Nephron (organoid): Measurements from ENCODE around the gene OLIG3.

Experiments
- H3K27ac Mint-ChIP-seq, 3 experiments: 2 replicates each; pipeline ENCODE4 v1.8.0; 2020; ENCODE audit warnings: mixed read lengths in 3 of 3, mild to moderate bottlenecking in 2 of 3, moderate library complexity in 1 of 3
- H3K27me3 Mint-ChIP-seq: 2 replicates; pipeline ENCODE4 v1.8.0; 2021; ENCODE audit warnings: low read depth, mild to moderate bottlenecking, moderate library complexity, mixed read lengths
- H3K36me3 Mint-ChIP-seq: 2 replicates; pipeline ENCODE4 v1.8.0; 2020; ENCODE audit warnings: low read depth, mixed read lengths
- H3K4me1 Mint-ChIP-seq: 2 replicates; pipeline ENCODE4 v1.8.0; 2020; ENCODE audit warnings: mixed read lengths
- H3K4me3 Mint-ChIP-seq, 3 experiments: 2 replicates each; pipeline ENCODE4 v1.8.0; 2020; ENCODE audit warnings: mild to moderate bottlenecking in 3 of 3, mixed read lengths in 3 of 3, moderate library complexity in 2 of 3
- H3K9me3 Mint-ChIP-seq: 2 replicates; pipeline ENCODE4 v1.8.0; 2020; ENCODE audit warnings: mixed read lengths
- CTCF ChIP-seq, 3 experiments: fragments of 200-600 bp; sonication (generic); IDR thresholded peaks; one replicate each; pipeline ENCODE4 v1.5.0; 2021; ENCODE audit warnings: antibody characterized with exemption in 3 of 3; ENCODE audit not compliant: unreplicated experiment in 3 of 3

Gene OLIG3

GRCh38 chr6:137494988-137495702, 951 bp upstream of the OLIG3 start:
- H3K36me3 Mint-ChIP-seq = no peaks in the 10 kb centered on the region
- H3K27me3 Mint-ChIP-seq = peaks cover 100% of the 10 kb centered on the region
- no peaks in the 10 kb centered on the region for H3K9me3 Mint-ChIP-seq
- H3K4me3 Mint-ChIP-seq = peak overlapping the region; percentile 13 to 40 (median 21)
- H3K27ac Mint-ChIP-seq = no peak overlapping the region
- H3K4me1 Mint-ChIP-seq = peaks cover 40% of the 10 kb centered on the region
- no peak for TF ChIP-seq CTCF (IDR thresholded peaks at IDR 0.05; ENCODE audit: unreplicated experiment in 3 of 3)

GRCh38 chr6:137493218-137494038, 766 bp downstream of the OLIG3 start:
- H3K4me1 Mint-ChIP-seq = peaks cover 42% of the 10 kb centered on the region
- no peak for TF ChIP-seq CTCF (IDR thresholded peaks at IDR 0.05; ENCODE audit: unreplicated experiment in 3 of 3)
- H3K4me3 Mint-ChIP-seq = peak overlapping the region; percentile 41 to 60 (median 45)
- peaks cover 3% of the 10 kb centered on the region for H3K9me3 Mint-ChIP-seq
- H3K27me3 Mint-ChIP-seq = peaks cover 100% of the 10 kb centered on the region
- no peaks in the 10 kb centered on the region for H3K36me3 Mint-ChIP-seq
- H3K27ac Mint-ChIP-seq = no peak overlapping the region

GRCh38 chr6:137492289-137493217, 1.6 kb downstream of the OLIG3 start:
- no peak for TF ChIP-seq CTCF (IDR thresholded peaks at IDR 0.05; ENCODE audit: unreplicated experiment in 3 of 3)
- no peak overlapping the region for H3K4me3 Mint-ChIP-seq
- peaks cover 100% of the 10 kb centered on the region for H3K27me3 Mint-ChIP-seq
- H3K4me1 Mint-ChIP-seq = peaks cover 37% of the 10 kb centered on the region
- no peaks in the 10 kb centered on the region for H3K36me3 Mint-ChIP-seq
- peaks cover 3% of the 10 kb centered on the region for H3K9me3 Mint-ChIP-seq
- no peak overlapping the region for H3K27ac Mint-ChIP-seq

GRCh38 chr6:137491478-137491877, 2.7 kb downstream of the OLIG3 start:
- Mint-ChIP-seq H3K27me3 (peaks cover 100% of the 10 kb centered on the region), H3K9me3 (peaks cover 3% of the 10 kb centered on the region), H3K4me3 (no peak overlapping the region), H3K36me3 (no peaks in the 10 kb centered on the region), H3K27ac (no peak overlapping the region), H3K4me1 (peaks cover 43% of the 10 kb centered on the region)
- TF ChIP-seq CTCF (IDR thresholded peaks at IDR 0.05; ENCODE audit: unreplicated experiment in 3 of 3) = no peak

GRCh38 chr6:137490961-137491360, 3.2 kb downstream of the OLIG3 start:
- Mint-ChIP-seq H3K4me3 (no peak overlapping the region), H3K27ac (no peak overlapping the region), H3K4me1 (peaks cover 38% of the 10 kb centered on the region), H3K36me3 (no peaks in the 10 kb centered on the region), H3K9me3 (peaks cover 3% of the 10 kb centered on the region), H3K27me3 (peaks cover 100% of the 10 kb centered on the region)
- TF ChIP-seq CTCF (IDR thresholded peaks at IDR 0.05; ENCODE audit: unreplicated experiment in 3 of 3) = no peak
